Ishikawa (cell line): ENCODE measurements around the gene CFD.
A peak's percentile ranks its signal among the peaks of the same experiment; 100 is the strongest.

Experiments used
- CEBPB ChIP-seq: IDR thresholded peaks from 2 replicates; pipeline ENCODE4 v1.6.1; 2012
- CREB1 ChIP-seq: IDR thresholded peaks from 2 replicates; pipeline ENCODE4 v1.6.1; 2012; ENCODE audit warnings: low read depth
- EGR1 ChIP-seq: IDR thresholded peaks from 2 replicates; pipeline ENCODE4 v1.6.1; 2012
- EP300 ChIP-seq: IDR thresholded peaks from 2 replicates; pipeline ENCODE4 v1.6.1; 2012; ENCODE audit warnings: borderline replicate concordance
- MAX ChIP-seq: IDR thresholded peaks from 2 replicates; pipeline ENCODE4 v1.6.1; 2012
- RAD21 ChIP-seq: IDR thresholded peaks from 2 replicates; pipeline ENCODE4 v1.6.1; 2012; ENCODE audit warnings: low read depth
- TAF1 ChIP-seq: IDR thresholded peaks from 2 replicates; pipeline ENCODE4 v1.6.1; 2012; ENCODE audit warnings: low read depth, mild to moderate bottlenecking
- TEAD4 ChIP-seq: IDR thresholded peaks from 2 replicates; pipeline ENCODE4 v1.6.1; 2012
- YY1 ChIP-seq: IDR thresholded peaks from 2 replicates; pipeline ENCODE4 v1.6.1; 2012; ENCODE audit warnings: low read depth
- ZBTB7A ChIP-seq: IDR thresholded peaks from 2 replicates; pipeline ENCODE4 v1.6.1; 2012; ENCODE audit warnings: low read depth

DNA sequence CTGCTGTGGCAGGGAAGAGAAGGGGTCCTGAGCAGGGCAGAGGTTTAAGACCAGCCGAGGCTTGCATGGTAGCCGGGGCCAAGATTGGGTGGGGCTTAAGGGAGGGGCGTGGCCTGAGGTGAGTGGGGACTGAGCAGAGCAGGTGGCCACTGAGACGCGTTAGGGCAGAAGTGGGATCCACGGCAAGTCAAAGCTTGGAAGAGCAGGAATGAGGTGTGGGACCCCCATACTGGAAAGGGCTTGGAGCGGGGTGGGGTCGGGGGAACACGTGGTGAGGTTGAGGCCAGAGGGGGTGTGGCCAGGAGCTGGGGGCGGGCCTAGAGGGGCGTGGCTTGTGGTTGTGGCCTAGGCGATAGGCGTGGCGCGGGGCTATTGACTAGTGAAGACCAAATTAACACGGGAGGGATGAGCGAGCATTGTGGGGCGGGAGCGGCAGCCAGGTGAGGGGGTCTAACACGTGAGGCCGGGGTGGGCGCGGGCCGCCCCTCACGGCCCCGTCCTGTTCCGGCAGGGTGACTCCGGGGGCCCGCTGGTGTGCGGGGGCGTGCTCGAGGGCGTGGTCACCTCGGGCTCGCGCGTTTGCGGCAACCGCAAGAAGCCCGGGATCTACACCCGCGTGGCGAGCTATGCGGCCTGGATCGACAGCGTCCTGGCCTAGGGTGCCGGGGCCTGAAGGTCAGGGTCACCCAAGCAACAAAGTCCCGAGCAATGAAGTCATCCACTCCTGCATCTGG is 3.3 kb downstream of the CFD start:
- no peak for TF ChIP-seq CEBPB
- TF ChIP-seq EP300: no peak
- no peak for TF ChIP-seq CREB1
- TF ChIP-seq ZBTB7A: no peak
- TF ChIP-seq TEAD4: no peak
- no peak for TF ChIP-seq TAF1
- no peak for TF ChIP-seq EGR1
- TF ChIP-seq MAX: peak; percentile 51
- no peak for TF ChIP-seq RAD21
- no peak for TF ChIP-seq YY1
